Uterus (tissue), 2 donors: ENCODE data around the gene PCBD1.

ENCODE experiments used
- POLR2A ChIP-seq, 2 donors: fragments of 450-650 bp; IDR thresholded peaks; one replicate each; pipeline ENCODE4 v1.6.1; 2016; ENCODE audit warnings: antibody characterized with exemption in 2 of 2, mild to moderate bottlenecking in 1 of 2, moderate library complexity in 1 of 2
- TF ChIP-seq, protein P1 (sequence below), 4 experiments: fragments of 200-600 bp in 2 of 4; fragments of 450-650 bp in 2 of 4; sonication (generic) in 2 of 4; IDR thresholded peaks; one replicate each; pipeline ENCODE4 v1.5.1; 2016 to 2019; ENCODE audit warnings: antibody characterized with exemption in 4 of 4, mild to moderate bottlenecking in 2 of 4, moderate library complexity in 1 of 4

GRCh38 chr10:70907637-70908405 is 19.5 kb upstream of the PCBD1 start:
- TF ChIP-seq, protein P1, sequence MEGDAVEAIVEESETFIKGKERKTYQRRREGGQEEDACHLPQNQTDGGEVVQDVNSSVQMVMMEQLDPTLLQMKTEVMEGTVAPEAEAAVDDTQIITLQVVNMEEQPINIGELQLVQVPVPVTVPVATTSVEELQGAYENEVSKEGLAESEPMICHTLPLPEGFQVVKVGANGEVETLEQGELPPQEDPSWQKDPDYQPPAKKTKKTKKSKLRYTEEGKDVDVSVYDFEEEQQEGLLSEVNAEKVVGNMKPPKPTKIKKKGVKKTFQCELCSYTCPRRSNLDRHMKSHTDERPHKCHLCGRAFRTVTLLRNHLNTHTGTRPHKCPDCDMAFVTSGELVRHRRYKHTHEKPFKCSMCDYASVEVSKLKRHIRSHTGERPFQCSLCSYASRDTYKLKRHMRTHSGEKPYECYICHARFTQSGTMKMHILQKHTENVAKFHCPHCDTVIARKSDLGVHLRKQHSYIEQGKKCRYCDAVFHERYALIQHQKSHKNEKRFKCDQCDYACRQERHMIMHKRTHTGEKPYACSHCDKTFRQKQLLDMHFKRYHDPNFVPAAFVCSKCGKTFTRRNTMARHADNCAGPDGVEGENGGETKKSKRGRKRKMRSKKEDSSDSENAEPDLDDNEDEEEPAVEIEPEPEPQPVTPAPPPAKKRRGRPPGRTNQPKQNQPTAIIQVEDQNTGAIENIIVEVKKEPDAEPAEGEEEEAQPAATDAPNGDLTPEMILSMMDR (IDR thresholded peaks at IDR 0.05), result no peak
- no peak for TF ChIP-seq POLR2A (IDR thresholded peaks at IDR 0.05)
